Endothelial cell of umbilical vein (primary cell): ENCODE measurements around the gene CREBL2. TPM values are rescaled to one million over a fixed set of nuclear protein-coding genes. Genes with fewer than 3 reads are reported as not detected.
A peak's percentile ranks its signal among the peaks of the same experiment; 100 is the strongest.

Source experiments
- BruUV-seq: library from RNA; stranded (reverse); fragments of 400-500 nt; replicated peaks from 2 replicates; lab custom pipeline; 2021; lab: Mats Ljungman, UMichigan
- CTCF ChIA-PET: fragments of 300-600, 350-600 bp; sonication (Branson Sonifier 250); formaldehyde crosslinking; loops from one replicate; lab custom pipeline; 2021; ENCODE audit warnings: antibody characterized with exemption, inconsistent platforms; lab: Charles Lee
- POLR2A ChIA-PET: fragments of 300-600, 350-600 bp; sonication (Branson Sonifier 250); formaldehyde crosslinking; loops from one replicate; lab custom pipeline; 2021; ENCODE audit warnings: antibody characterized with exemption, inconsistent platforms; lab: Charles Lee
- DNase-seq: peaks from one replicate; pipeline ENCODE4 v3.0.0-alpha.2; 2011; ENCODE audit warnings: low read depth, low spot score
- FAIRE-seq: peaks from 2 replicates; lab custom pipeline; 2011; peaks lifted over from hg19 to GRCh38; lab: Jason Lieb, UNC
- H2AFZ ChIP-seq: 2 replicates; pipeline ENCODE4 v1.6.0; 2012; ENCODE audit warnings: low read depth, low read length, control low read depth, inconsistent platforms
- H3K27ac ChIP-seq: 2 replicates; pipeline ENCODE4 v1.5.1; 2011; ENCODE audit warnings: low read depth, mild to moderate bottlenecking, control low read depth, low read length, moderate library complexity; ENCODE audit not compliant: insufficient read depth
- H3K27me3 ChIP-seq, 2 experiments: 2 replicates each; pipeline versions ENCODE4 v1.6.0 to v1.6.1; 2011; ENCODE audit warnings: low read length in 2 of 2, mixed read lengths in 1 of 2; ENCODE audit not compliant: control insufficient read depth in 2 of 2, insufficient read depth in 2 of 2
- H3K36me3 ChIP-seq, 2 experiments: 2 replicates in 1 of 2; 3 replicates in 1 of 2; pipeline ENCODE4 v1.5.1; 2011; ENCODE audit warnings: low read length in 2 of 2, mild to moderate bottlenecking in 1 of 2, moderate library complexity in 1 of 2; ENCODE audit not compliant: control insufficient read depth in 2 of 2, insufficient read depth in 2 of 2; ENCODE audit errors: extremely low read depth in 1 of 2
- H3K4me1 ChIP-seq: 3 replicates; pipeline ENCODE4 v1.5.1; 2011; ENCODE audit warnings: mild to moderate bottlenecking, low read length; ENCODE audit not compliant: control insufficient read depth, insufficient read depth; ENCODE audit errors: extremely low read depth
- H3K4me2 ChIP-seq: 2 replicates; pipeline ENCODE4 v1.6.1; 2011; ENCODE audit warnings: low read length, control low read depth, mixed read lengths; ENCODE audit not compliant: insufficient read depth
- H3K4me3 ChIP-seq, 3 experiments: fragments of 200-600 bp in 1 of 3; sonication (generic), shearing (Covaris generic) in 1 of 3; replicated peaks in 1 of 3; 2 replicates each; pipeline ENCODE4 v1.5.1; 2011 to 2016; ENCODE audit warnings: control low read depth in 3 of 3, low read length in 3 of 3, mild to moderate bottlenecking in 2 of 3, inconsistent platforms in 1 of 3, low read depth in 1 of 3, moderate library complexity in 1 of 3; ENCODE audit not compliant: insufficient read depth in 1 of 3
- H3K79me2 ChIP-seq: 2 replicates; pipeline ENCODE4 v1.6.0; 2012; ENCODE audit warnings: low read length, inconsistent platforms; ENCODE audit not compliant: control insufficient read depth, insufficient read depth
- H3K9ac ChIP-seq: replicated peaks from 2 replicates; pipeline ENCODE3; 2011; ENCODE audit warnings: low read length, control low read depth; ENCODE audit not compliant: insufficient read depth; ENCODE audit errors: extremely low read depth
- H3K9me1 ChIP-seq: replicated peaks from 3 replicates; pipeline ENCODE4 v1.6.0; 2011; ENCODE audit warnings: mild to moderate bottlenecking, low read length; ENCODE audit not compliant: control insufficient read depth, insufficient read depth; ENCODE audit errors: extremely low read depth
- H3K9me3 ChIP-seq: replicated peaks from 2 replicates; pipeline ENCODE4 v1.5.1; 2012; ENCODE audit warnings: low read length, inconsistent platforms; ENCODE audit not compliant: control insufficient read depth, insufficient read depth
- H4K20me1 ChIP-seq: replicated peaks from 2 replicates; pipeline ENCODE3; 2011; ENCODE audit warnings: mild to moderate bottlenecking, low read length; ENCODE audit not compliant: control insufficient read depth, insufficient read depth; ENCODE audit errors: extremely low read depth
- CTCF ChIP-seq, 2 donors: IDR thresholded peaks; 1 replicate in 1 of 2; 2 replicates in 1 of 2; pipeline ENCODE4 v1.5.1; 2011; ENCODE audit warnings: low read length in 2 of 2, mild to moderate bottlenecking in 2 of 2, moderate library complexity in 2 of 2, control low read depth in 1 of 2, inconsistent platforms in 1 of 2, low read depth in 1 of 2; ENCODE audit not compliant: insufficient read depth in 1 of 2; ENCODE audit errors: extremely low read depth in 1 of 2
- EZH2 ChIP-seq: IDR thresholded peaks from 2 replicates; pipeline ENCODE4 v1.6.1; 2012; ENCODE audit warnings: borderline replicate concordance, low read depth, mild to moderate bottlenecking, moderate library complexity, low read length, inconsistent platforms; ENCODE audit not compliant: severe bottlenecking
- FOS ChIP-seq: IDR thresholded peaks from 2 replicates; pipeline ENCODE4 v1.6.1; 2011; ENCODE audit warnings: mild to moderate bottlenecking, low read length, moderate library complexity, borderline replicate concordance; ENCODE audit not compliant: insufficient read depth
- GATA2 ChIP-seq: IDR thresholded peaks from 2 replicates; pipeline ENCODE4 v1.7.0; 2011; ENCODE audit warnings: low read depth, mild to moderate bottlenecking, moderate library complexity, mixed read lengths, low read length; ENCODE audit not compliant: insufficient read length, insufficient read depth
- JUN ChIP-seq: IDR thresholded peaks from 2 replicates; pipeline ENCODE4 v1.6.1; 2011; ENCODE audit warnings: borderline replicate concordance, low read depth; ENCODE audit not compliant: insufficient read length, insufficient read depth
- MAX ChIP-seq: IDR thresholded peaks from 2 replicates; pipeline ENCODE4 v1.6.1; 2011; ENCODE audit not compliant: insufficient read depth, insufficient read length
- MYC ChIP-seq: IDR thresholded peaks from one replicate; pipeline ENCODE4 v1.6.1; 2011; ENCODE audit warnings: mild to moderate bottlenecking, low read depth, low read length
- POLR2A ChIP-seq: IDR thresholded peaks from 2 replicates; pipeline ENCODE4 v1.6.1; 2012; ENCODE audit warnings: low read depth, mild to moderate bottlenecking, control low read depth, low read length
- POLR2AphosphoS5 ChIP-seq: IDR thresholded peaks from 2 replicates; pipeline ENCODE4 v1.6.1; 2012; ENCODE audit warnings: low read depth, mild to moderate bottlenecking, control low read depth, low read length, moderate library complexity; ENCODE audit not compliant: insufficient read depth
- dilution Hi-C: fragments of 300-500 bp; cut with MboI; formaldehyde crosslinking; loops from one replicate; pipeline ENCODE4 v1.15.0; 2019; ENCODE audit warnings: low sequenced_read_pairs; ENCODE audit not compliant: extremely low pct_ligation_motif_present
- intact Hi-C: fragments of 100-400 bp; cut with micrococcal nuclease; formaldehyde crosslinking; loops from one replicate; pipeline ENCODE4 v1.10.0; 2022
- polyA plus RNA-seq, 4 experiments: library from polyadenylated mRNA; depleted of rRNA in 3 of 4; stranded (reverse) in 3 of 4; unstranded in 1 of 4; fragments of >200 nt; gene quantifications; 2 replicates each; pipeline versions ENCODE4 v1.2.1 to v1.2.3, GENCODE V29; 2011 to 2012; ENCODE audit warnings: missing spikeins in 1 of 4
- total RNA-seq: library from RNA; stranded (reverse); gene quantifications from 2 replicates; pipeline ENCODE4 v1.2.3, GENCODE V29; 2021

The CREBL2 gene
- total and polyA plus RNA-seq, 2 donors (not counting 3 experiments of a cell fraction or from before 2014, with no cell fraction given), result 10.5 to 19.4 TPM

- Histone ChIP-seq H3K9me3 (no peaks in the 10 kb centered on the region), H3K27ac (no peak overlapping the region), H3K4me1 (no peaks in the 10 kb centered on the region), H4K20me1 (no peaks in the 10 kb centered on the region), H2AFZ (no peak overlapping the region), H3K9me1 (no peaks in the 10 kb centered on the region), H3K79me2 (no peaks in the 10 kb centered on the region), H3K36me3 (no peaks in the 10 kb centered on the region), H3K4me3 (no peak overlapping the region), H3K4me2 (no peak overlapping the region), H3K9ac (no peak overlapping the region), H3K27me3 (peaks cover 5 to 8% of the 10 kb centered on the region in 2 experiments)
- no peak for DNase-seq
- POLR2A ChIA-PET, result no interaction called here
- intact Hi-C loops, result no loop called here
- BruUV-seq, result no TSS peak
- no peak for TF ChIP-seq FOS
- no peak for TF ChIP-seq MYC
- TF ChIP-seq MAX, result no peak
- TF ChIP-seq POLR2AphosphoS5, result no peak
- TF ChIP-seq POLR2A, result no peak
- no peak for TF ChIP-seq EZH2
- no peak for TF ChIP-seq CTCF (IDR thresholded peaks at IDR 0.05; ENCODE audit: extremely low read depth in 1 of 2, insufficient read depth in 1 of 2, low read depth in 1 of 2, low read length in 2 of 2)
- TF ChIP-seq GATA2, result no peak
- TF ChIP-seq JUN, result no peak
- dilution Hi-C loops, result no loop called here
- CTCF ChIA-PET, result no interaction called here
- FAIRE-seq, result peak; percentile 21
Measured at GRCh38 chr12:12661086-12661856, 49.6 kb downstream of the CREBL2 start.
